Left lobe of liver (tissue), 2 donors: ENCODE data around the gene SMOC2. TPM values are rescaled to one million over a fixed set of nuclear protein-coding genes. Genes with fewer than 3 reads are reported as not detected.
"Not testable (repeated sequence)": the region's sequence is repeated elsewhere in the genome, so short reads cannot be mapped to it uniquely, and the experiment has no call there.

Experiments
- ATAC-seq: fragments of 200-7000 bp; cut with Tn5 transposase; one replicate; pipeline ENCODE4 v1.9.1; 2020; ENCODE audit warnings: mild to moderate bottlenecking, moderate library complexity
- DNase-seq: peaks from one replicate; pipeline ENCODE4 v3.0.0-alpha.2; 2020; ENCODE audit warnings: low spot score
- total RNA-seq: library from RNA; stranded (reverse); gene quantifications from one replicate; pipeline ENCODE4 v1.2.1, GENCODE V29; 2021
- donor health status: DM: no; HTN: no; CAD: no; lungs with moderate emphysema.
- donor health status: DM: no; HTN: yes; CAD: no.

The SMOC2 gene
- total RNA-seq, 1 donor from 2014 or later: 0.68 TPM

DNA sequence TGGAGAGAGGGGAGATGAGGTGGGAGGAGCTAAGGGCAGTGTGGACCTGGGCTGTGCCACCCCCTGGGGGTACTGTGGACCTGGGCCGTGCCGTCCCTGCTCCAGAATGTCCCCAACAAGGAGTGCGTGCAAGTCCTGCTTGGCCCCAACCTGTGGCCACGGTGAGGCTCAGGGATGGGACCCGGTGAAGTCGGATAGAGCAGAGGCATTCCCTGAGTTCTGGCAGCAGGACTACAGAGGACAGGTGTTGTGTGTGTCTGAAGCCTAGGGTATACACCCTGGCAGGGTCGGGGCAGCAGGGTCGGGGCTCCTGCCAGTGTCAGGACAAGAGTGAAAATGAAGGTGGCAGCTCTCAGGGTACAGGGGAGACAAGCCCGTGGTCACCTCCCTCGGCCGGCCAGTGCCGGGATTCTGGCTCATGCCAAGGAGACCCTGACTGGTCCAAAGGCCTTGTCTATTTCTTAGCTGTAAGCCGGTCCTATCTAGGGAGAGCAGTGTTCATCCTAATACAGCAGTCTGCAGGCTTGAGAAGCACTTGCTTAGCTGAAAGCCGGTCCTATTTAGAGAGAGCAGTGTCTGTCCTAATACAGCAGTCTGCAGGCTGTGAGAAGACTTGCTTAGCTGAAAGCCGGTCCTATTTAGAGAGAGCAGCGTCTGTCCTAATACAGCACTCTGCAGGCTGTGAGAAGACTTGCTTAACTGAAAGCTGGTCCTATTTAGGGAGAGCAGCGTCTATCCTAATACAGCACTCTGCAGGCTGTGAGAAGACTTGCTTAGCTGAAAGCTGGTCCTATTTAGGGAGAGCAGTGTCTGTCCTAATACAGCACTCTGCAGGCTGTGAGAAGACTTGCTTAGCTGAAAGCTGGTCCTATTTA lies 95.9 kb downstream of the SMOC2 start:
- ATAC-seq (no peak), DNase-seq (no peak)

DNA sequence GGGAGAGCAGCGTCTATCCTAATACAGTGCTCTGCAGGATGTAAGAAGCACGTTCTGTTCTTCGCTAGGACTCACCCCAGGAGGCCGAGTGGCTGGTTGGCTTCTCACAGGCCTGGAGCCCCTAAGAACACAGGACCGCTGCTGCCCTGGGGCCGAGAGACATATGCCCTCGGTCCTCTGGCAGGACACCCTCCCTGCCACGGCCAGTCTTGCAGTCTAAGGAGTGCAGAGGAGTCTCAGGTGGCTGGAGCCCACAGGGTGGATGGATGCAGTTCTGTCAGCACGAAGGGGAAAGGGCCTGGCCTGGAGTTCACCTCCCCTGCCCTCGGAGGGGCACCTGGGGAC lies 96.5 kb downstream of the SMOC2 start:
- no peak for DNase-seq
- no peak for ATAC-seq

DNA sequence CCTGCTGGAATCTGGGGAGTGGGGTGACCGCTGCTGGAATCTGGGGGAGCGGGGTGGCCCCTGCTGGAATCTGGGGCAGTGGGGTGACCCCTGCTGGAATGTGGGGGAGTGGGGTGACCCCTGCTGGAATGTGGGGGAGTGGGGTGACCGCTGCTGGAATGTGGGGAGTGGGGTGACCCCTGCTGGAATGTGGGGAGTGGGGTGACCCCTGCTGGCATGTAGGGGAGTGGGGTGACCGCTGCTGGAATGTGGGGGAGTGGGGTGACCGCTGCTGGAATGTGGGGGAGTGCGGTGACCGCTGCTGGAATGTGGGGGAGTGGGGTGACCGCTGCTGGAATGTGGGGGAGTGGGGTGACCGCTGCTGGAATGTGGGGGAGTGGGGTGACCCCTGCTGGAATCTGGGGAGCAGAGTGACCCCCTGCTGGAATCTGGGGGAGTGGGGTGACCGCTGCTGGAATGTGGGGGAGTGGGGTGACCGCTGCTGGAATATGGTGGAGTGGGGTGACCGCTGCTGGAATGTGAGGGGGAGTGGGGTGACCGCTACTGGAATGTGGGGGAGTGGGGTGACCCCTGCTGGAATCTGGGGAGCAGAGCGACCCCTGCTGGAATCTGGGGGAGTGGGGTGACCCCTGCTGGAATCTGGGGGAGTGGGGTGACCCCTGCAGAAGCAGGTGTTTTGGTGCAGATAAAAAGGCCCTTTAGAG lies 97.4 kb downstream of the SMOC2 start:
- ATAC-seq, DNase-seq: not testable (repeated sequence)

DNA sequence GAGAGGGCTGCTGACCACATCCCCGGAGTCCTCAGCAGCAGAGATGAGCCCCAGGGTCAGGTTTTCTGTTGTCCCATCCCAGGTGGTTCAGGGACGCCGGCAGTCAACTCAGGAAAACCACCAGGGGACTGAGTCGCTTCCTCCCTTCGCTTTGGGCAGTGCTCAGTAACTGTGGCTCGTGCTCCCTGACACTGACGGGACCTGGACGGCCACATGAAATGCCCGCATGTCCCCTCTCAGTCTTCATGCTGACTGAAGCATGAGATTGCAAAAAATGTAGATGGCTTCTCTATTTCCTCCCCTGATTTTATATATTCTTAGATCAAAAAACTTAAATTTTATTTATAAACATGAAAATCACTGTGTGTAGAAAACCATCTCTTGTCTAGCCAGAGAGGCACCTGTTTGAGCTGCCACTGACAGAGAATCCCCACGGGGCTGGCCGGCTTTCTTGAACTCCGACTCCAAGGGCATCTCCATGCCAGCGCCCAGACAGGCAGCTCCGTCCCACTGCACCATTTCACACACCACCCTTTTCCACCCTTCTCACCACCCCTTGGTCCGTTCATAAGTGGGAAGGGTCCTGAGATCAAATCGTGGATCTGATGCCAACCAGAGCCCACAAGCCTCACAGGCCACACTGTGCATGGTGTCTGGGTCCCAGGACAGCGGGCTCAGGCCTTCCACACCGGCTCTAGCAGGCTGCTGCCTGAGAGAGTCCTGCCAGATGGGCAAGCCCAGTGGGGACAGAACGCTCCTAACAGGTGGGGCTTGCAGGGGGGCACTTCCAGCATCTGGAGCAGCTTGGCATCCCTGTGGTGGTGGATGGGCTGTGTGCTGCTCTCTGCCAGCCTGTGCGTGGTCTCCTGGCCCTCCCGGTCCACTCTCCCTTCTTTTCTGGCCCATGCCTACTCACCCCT lies 98.2 kb downstream of the SMOC2 start:
- ATAC-seq (no peak), DNase-seq (no peak)

DNA sequence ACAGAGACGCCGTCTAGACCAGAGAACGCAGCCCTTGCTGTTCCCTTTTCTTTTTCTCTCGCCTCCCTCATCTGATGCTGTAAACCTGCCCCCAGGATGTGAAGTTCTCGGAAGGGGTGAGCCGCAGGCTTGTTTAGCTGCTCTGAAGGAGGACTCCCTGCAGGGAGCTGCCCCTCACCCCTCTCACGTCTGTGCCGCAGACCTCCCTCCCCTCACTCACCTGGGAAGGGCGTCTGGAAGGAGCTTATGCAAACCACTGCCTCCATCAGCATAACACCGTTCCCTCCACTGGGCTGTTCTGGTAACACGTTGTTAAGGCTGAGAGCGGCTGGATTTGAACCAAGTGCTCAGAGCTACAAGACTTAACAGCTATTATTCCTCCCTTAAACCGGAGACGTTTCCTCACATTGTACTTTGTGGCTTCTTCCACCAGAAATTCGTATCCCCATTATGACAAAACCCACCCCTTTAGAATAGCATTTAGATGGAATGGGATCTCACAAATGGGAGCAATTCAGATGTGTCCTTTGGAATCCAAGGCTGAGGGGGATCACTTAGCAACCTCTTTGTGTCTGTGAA lies 99.8 kb downstream of the SMOC2 start:
- ATAC-seq (no peak), DNase-seq (no peak)

DNA sequence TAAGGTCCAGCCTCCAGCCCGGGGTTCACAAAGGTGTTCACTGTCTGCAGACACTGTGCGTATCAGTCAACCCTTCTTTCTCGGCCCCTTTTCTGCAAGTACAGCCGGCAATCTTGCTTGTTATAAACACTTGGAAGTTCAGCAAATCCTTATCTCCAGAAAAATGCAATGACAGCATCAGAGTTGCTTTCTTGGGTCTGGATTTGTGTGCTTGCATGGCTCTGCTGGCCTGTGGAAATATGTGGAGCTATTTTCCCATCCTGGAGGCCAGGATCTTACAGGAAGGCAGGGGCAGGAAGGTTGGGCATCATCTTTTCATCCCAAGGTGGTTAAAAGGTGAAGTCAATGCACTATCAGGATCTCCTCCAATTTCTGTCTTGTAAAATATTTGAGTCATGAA lies 100.3 kb downstream of the SMOC2 start:
- no peak for DNase-seq
- no peak for ATAC-seq

DNA sequence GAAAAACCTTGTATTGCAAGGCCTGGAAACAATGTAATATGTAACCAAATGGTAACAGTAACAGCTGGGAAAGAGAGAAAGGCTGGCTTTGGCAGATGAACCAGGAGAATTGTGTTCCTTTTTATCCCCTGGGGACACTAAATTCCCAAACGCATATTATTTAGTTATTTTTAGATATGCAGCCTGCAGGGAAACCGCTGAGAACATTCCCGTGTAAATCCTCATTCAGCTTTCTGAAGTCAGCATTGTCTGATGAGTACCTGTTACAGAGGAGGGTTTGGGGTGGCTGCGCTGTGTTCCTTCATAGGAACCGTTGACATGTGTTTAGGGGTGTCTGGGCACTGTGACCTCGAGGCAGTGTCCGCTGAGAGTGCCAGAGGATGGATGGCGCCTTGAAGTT lies 101.3 kb downstream of the SMOC2 start:
- DNase-seq (no peak), ATAC-seq (no peak)

DNA sequence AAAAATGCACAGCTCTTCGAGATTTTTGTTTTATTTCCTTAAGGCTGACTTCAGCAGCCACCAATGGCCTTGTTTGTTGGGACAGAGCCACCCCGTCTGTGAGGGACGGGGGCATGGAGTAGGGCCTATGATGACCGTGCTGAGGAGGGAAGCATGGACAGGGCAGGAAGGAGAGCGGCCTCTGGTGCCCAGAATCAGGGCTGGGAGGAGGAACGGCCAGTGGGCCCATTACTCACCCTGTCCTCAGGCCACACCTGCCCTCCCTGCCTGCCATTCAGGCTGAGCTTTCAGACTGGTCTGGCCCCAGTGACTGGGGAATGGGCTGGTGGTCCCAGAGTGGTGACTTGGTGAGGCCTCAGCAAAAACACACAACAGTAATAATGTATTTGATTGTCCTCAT lies 104.4 kb downstream of the SMOC2 start:
- ATAC-seq (no peak), DNase-seq (no peak)

DNA sequence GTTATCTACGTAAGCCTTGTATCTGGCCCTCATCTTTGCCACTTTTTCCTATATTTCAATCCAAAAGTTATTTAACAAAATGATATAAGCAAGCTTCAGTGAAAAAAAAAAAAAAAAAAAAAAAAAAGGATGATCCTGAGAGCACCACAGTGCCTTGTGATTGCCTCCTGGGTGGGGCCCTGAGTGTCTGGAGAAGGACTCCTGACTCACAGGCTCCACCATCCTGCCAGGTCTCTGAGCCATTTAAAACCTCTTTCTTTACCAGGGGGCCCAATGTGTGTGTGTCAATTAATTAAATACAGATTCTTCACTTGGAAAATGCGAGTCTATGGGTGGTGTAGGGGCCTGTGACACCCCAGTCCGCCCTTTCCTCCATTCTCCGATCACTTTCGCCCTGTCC lies 105.2 kb downstream of the SMOC2 start:
- no peak for DNase-seq
- ATAC-seq: no peak

DNA sequence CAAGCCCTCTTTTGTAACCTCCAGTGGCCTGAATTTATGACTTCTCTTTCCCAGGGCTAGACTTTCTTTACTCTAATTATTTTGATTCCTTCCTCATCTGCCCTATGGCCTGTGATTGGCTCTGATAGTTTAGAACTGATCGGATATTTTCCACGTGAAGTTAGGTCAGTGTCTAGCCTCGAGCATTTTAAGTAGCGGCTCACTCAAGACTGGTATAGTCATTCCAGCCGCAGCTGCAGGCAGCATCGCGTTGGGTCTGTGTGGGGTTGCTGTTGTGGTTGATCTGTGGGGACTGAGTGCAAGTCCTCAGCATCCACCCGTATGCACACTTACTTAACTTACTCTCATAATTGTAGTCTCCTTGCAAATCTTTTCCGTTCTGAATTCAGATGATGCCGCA lies 105.7 kb downstream of the SMOC2 start:
- ATAC-seq (no peak), DNase-seq (no peak)

DNA sequence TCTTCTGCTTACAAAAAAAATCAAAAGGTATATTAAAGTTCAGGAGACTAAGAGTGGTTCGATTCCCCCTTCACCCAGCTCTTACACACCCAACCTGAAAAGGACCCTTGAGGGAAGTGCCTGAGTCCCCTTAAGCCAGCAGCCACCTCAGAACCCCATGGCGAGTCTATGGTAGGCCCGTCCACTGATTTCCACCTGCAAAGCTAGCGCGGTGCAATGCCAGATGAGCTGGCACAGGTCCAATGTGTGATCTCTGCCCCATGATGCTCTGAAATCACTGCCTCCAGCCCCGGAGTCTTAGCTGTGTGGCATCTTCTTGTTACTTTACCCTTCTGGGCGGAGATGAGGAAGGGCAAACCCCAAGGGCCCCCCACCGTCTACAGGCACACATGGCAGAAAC lies 109.3 kb downstream of the SMOC2 start:
- DNase-seq: no peak
- no peak for ATAC-seq

DNA sequence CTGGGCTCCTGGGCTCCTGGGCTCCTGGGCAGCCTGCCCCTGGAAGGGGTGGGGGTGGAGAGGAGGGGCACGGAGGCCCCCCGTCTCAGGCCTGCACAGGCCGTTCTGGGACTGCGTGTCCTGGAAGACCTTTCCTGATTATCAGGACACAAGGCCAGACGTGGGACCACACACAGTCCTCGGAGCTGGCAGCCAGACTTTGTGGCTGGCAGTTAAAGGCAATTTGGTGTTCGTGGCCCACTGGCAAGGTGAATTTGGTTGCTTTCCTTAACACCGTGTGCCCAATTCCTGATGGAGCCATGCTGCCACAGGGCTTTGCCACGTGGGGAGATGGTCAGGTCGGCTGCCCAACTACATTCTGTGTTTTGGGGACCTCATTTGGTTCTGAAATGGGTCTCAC lies 113.5 kb downstream of the SMOC2 start:
- no peak for DNase-seq
- ATAC-seq: no peak

DNA sequence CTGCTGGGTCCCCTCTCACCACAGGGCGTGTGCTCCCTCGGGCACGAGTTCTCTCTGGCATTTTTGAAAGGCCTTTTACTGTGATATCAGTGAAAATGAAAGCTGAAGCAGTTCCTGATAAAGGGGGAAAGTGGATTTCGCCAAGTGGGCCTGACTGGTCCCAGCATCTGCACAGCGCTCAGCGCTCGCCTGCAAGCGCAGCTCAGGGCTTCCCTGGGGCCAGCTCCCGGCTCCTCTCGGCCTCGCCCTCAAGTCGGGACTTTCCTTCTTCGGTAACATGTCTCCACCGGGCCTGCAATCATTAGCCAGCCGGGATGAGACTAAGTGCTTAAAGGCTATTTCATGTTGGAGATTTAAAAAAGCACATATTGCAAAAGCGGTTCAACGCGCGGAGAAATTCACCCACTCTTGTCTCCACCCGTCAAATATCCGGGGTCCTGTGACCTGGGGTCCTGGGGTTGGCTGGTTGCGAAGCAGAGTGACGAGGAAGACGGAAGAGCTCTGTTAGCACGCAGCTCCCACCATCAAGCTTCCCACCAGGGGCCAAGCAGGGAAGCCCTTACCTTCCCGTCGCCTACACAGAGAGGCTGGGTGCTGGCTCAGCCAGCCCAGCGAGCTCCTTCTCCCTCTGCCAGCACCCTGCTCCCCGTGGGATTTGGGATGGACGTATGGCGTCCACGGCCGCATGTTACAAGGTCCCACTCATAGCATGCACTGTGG lies 114.1 kb downstream of the SMOC2 start:
- ATAC-seq: no peak
- no peak for DNase-seq

DNA sequence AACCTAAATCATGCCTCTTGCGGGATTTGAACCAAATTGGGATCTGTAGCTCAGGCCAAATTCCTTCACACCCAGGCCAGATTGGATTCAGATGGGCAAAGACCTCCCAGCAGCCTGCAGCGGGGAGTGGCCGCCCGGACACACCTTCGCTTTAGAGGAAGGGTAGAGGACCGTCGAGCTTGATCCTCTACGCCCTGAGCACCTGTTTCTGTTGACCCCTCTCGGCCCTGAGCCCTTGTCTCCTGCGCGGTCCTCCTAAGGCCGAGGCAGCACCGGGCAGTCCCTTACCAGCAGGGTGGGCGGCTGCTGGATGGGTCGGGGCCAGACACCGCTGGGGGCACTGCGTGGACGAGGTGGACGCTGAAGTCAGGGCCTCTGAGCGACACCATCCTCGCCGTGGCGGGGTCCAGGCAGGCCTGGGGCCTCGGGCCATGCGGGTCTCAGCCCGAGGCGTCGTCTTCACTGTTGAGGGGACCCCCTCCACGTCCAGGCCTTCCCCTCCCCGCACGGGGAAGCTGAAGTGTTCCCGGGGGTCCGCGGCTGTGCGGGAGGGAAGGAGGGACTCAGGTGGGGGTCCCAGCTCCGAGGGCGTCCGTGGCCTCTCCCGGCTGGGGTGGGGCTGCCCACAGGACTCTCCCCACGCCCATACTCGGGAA lies 114.8 kb downstream of the SMOC2 start:
- no peak for ATAC-seq
- DNase-seq: no peak

DNA sequence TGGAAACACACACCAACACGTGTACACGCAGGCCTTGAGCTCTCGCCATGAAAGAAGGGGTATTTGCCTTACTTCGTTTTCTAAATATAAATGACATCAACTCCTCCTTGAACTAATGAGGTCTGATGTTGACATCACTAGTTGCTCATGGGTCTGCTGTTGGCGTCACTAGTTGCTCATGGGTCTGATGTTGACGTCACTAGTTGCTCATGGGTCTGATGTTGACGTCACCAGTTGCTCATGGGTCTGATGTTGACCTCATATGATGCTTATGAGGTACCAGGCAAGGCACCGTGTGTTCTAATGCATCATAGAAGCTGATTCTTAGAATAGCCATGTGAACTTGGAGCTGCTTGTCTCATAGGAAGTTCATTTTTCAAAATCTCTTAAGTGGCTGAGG lies 116.5 kb downstream of the SMOC2 start:
- ATAC-seq: no peak

DNA sequence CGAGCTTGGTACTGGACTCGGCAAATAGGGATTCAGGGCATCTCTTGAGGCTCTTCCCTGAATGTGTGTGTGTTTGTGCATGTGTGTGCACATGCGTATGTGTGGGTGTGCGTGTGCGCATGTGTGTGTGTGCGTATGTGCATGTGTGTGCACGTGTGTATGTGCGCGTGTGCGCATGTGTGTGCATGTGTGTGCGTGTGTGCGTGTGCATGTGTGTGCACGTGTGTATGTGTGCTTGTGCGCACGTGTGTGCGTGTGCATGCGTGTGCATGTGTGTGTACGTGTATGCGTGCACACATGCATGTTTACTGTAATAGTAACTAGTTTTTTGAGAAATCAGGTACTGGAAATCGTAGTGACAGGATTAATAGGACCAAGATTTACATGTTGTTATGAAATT lies 117.7 kb downstream of the SMOC2 start:
- DNase-seq (no peak), ATAC-seq (no peak)

More for the DNA sequence above, 116.5 kb downstream of the SMOC2 start:
- DNase-seq: no peak

DNA sequence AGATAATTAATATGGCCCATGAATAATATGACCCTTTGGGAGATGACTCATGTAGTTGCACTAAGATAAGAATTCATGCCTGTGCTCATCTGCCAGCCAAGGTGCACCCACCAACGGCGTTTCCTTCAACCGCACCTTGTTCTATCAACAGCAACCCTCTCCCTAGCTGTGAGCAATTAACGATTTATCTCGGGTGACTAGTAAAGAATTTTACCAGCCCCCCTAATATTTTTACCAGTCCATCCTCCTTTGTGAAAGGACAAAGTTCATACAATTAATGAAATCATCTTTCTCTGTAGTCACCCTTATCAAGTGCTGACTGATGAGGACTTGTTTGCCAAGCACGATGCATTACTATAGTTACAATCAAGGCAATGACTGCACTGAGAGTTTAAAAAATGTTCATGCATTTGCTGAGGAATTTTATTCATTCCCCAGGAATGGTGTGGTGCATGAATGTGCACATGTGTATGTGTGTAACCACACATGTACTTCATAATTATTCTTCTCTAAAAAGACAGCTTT lies 118.7 kb downstream of the SMOC2 start:
- no peak for DNase-seq
- ATAC-seq: no peak

DNA sequence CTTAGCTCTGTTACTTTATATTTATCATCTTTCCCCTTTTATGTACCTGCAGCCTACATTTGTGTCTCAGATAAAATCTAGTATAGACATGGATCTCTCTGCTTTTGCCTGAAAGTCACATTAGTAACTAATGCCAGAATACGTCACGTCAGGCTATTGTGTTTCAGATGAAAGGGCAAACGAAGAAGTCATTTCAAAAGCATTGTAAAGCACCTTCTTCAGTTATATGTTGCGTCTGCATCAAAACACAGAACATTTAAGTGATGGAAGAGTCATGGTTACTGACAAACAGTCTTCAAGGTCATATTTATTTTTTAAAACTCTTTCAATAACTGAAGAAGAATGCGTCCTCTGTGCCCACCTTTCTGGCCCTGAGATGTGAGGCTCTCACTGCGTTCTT lies 119.1 kb downstream of the SMOC2 start:
- DNase-seq (no peak), ATAC-seq (no peak)

DNA sequence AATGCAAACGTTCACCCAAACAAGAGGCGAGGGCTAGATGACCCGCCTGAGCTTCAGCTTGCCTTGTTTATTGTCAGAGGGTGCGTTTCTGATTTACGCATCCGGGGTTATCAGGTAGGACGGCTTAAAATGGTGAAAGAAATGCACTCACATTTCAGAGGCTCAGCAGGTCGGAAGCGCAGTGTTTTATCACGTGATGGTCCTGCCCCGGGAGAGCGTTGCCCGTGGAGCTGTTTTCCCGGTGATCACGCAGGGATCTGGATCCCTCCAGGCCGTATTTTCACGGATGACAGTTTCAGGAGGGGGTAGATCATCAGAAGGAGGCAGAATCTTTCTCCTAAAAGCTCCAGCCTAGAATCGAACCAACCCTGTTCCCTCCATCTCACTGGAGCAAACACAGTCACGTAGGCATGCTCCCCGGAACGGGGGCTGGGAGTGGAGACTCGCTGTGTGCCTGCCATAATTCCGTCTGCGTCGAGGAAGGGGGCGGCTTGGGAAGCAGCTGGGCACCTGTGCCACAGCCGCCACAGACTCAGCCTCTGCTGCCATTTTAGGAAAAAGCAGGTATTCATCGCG lies 121.7 kb downstream of the SMOC2 start:
- DNase-seq: no peak
- no peak for ATAC-seq
